OCI-LY1 (cell line): ENCODE measurements around the gene PROK2.

Source experiments
- H2AFZ ChIP-seq: fragments of 200-600 bp; sonication (generic), shearing (Covaris generic); 2 replicates; pipeline ENCODE4 v1.6.0; 2014; ENCODE audit warnings: antibody characterized with exemption, mild to moderate bottlenecking, low read length
- H3F3A ChIP-seq: fragments of 200-600 bp; sonication (generic), shearing (Covaris generic); 2 replicates; pipeline ENCODE4 v1.6.0; 2014; ENCODE audit warnings: mild to moderate bottlenecking, antibody characterized with exemption, low read length, moderate library complexity; ENCODE audit not compliant: insufficient read depth
- H3K27ac ChIP-seq: fragments of 200-600 bp; sonication (generic); 2 replicates; pipeline ENCODE4 v1.5.1; 2014; ENCODE audit warnings: low read length, mixed run types, mild to moderate bottlenecking, low read depth; ENCODE audit not compliant: poor library complexity, severe bottlenecking
- H3K27me3 ChIP-seq: fragments of 200-600 bp; sonication (generic); 2 replicates; pipeline ENCODE4 v1.6.0; 2014; ENCODE audit warnings: antibody characterized with exemption, mild to moderate bottlenecking, low read length, moderate library complexity; ENCODE audit not compliant: insufficient read depth
- H3K36me3 ChIP-seq: fragments of 200-600 bp; sonication (generic); 2 replicates; pipeline ENCODE4 v1.6.1; 2014; ENCODE audit warnings: mild to moderate bottlenecking, antibody characterized with exemption, low read length, moderate library complexity, mixed read lengths; ENCODE audit not compliant: insufficient read depth
- H3K4me1 ChIP-seq: fragments of 200-600 bp; sonication (generic); 2 replicates; pipeline ENCODE4 v1.5.1; 2014; ENCODE audit warnings: mild to moderate bottlenecking, low read length, moderate library complexity; ENCODE audit not compliant: insufficient read depth, severe bottlenecking
- H3K4me2 ChIP-seq: fragments of 200-600 bp; sonication (generic), shearing (Covaris generic); 2 replicates; pipeline ENCODE4 v1.6.1; 2014; ENCODE audit warnings: low read length
- H3K4me3 ChIP-seq: fragments of 200-600 bp; sonication (generic); 2 replicates; pipeline ENCODE4 v1.5.1; 2014; ENCODE audit warnings: low read length, low read depth, mild to moderate bottlenecking, mixed read lengths; ENCODE audit not compliant: poor library complexity, severe bottlenecking
- H3K79me2 ChIP-seq: fragments of 200-600 bp; shearing (Covaris generic); 2 replicates; pipeline ENCODE4 v1.6.1; 2016; ENCODE audit warnings: mixed run types, low read length, mixed read lengths; ENCODE audit not compliant: insufficient read depth
- H3K9ac ChIP-seq: fragments of 200-600 bp; sonication (generic), shearing (Covaris generic); 2 replicates; pipeline ENCODE4 v1.6.1; 2014; ENCODE audit warnings: mild to moderate bottlenecking, low read length, mixed read lengths
- H3K9me2 ChIP-seq: fragments of 200-600 bp; sonication (generic), shearing (Covaris generic); 2 replicates; pipeline ENCODE4 v1.6.1; 2014; ENCODE audit warnings: low read depth, mild to moderate bottlenecking, low read length, mixed read lengths
- H3K9me3 ChIP-seq: fragments of 200-600 bp; shearing (Covaris generic); 2 replicates; pipeline ENCODE4 v1.6.1; 2014; ENCODE audit warnings: low read length, mixed read lengths
- H4K20me1 ChIP-seq: fragments of 200-600 bp; sonication (generic), shearing (Covaris generic); 2 replicates; pipeline ENCODE4 v1.6.0; 2016; ENCODE audit warnings: mild to moderate bottlenecking, low read length; ENCODE audit not compliant: insufficient read depth
- EZH2 ChIP-seq: fragments of 200-600 bp; sonication (generic), shearing (Covaris generic); IDR thresholded peaks from 2 replicates; pipeline ENCODE4 v1.8.0; 2017; ENCODE audit warnings: borderline replicate concordance, mixed run types, mild to moderate bottlenecking, antibody characterized with exemption, low read length, moderate library complexity, mixed read lengths
- TF ChIP-seq, protein P1 (sequence below): fragments of 200-600 bp; sonication (generic), shearing (Covaris generic); IDR thresholded peaks from 2 replicates; pipeline ENCODE4 v1.5.1; 2017; ENCODE audit warnings: mild to moderate bottlenecking, antibody characterized with exemption, low read length, moderate library complexity, mixed read lengths

Gene PROK2

DNA sequence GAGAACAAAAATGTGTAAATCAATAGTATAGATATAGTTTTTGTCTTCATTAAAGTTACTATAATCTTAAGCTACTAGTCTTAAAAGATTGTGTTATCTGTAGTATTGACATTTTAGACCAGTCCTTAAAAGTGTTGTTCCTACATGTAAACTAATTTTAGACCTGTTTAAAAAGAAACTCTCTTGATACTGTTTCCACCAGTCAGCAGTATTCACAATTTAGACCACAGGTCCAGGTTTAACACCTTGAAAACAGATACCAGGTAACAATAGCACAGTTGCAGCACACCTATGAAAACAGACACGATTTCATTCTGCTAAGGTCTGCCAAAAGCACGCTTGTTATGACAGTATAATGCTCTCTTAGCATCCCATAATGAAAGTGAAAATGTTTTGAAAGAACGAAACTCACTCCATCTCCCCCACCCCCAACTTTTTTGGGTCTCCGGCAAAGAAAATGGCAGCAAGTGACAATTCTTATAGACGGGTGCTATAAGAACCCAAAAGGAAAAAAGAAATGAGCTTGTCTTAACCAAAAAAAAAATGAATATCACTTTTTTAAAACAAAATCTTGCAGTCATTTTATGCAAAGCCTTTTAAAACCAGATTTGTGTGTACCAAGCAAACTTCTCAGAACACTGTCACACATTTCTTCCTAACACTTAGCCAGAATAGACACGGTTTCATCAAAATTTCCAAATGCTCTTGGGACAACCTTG is 61.3 kb downstream of the PROK2 start:
- Histone ChIP-seq H3K9me3 (no peaks in the 10 kb centered on the region), H3K4me3 (no peak overlapping the region), H3K9me2 (no peaks in the 10 kb centered on the region), H3K27me3 (no peaks in the 10 kb centered on the region), H3K27ac (no peak overlapping the region), H3K36me3 (no peaks in the 10 kb centered on the region), H3K4me2 (peak overlapping the region; percentile 63), H3K9ac (no peak overlapping the region), H2AFZ (no peak overlapping the region), H3F3A (no peaks in the 10 kb centered on the region), H4K20me1 (no peaks in the 10 kb centered on the region), H3K4me1 (peaks cover 12% of the 10 kb centered on the region), H3K79me2 (no peaks in the 10 kb centered on the region)
- TF ChIP-seq EZH2: no peak
- TF ChIP-seq, protein P1, sequence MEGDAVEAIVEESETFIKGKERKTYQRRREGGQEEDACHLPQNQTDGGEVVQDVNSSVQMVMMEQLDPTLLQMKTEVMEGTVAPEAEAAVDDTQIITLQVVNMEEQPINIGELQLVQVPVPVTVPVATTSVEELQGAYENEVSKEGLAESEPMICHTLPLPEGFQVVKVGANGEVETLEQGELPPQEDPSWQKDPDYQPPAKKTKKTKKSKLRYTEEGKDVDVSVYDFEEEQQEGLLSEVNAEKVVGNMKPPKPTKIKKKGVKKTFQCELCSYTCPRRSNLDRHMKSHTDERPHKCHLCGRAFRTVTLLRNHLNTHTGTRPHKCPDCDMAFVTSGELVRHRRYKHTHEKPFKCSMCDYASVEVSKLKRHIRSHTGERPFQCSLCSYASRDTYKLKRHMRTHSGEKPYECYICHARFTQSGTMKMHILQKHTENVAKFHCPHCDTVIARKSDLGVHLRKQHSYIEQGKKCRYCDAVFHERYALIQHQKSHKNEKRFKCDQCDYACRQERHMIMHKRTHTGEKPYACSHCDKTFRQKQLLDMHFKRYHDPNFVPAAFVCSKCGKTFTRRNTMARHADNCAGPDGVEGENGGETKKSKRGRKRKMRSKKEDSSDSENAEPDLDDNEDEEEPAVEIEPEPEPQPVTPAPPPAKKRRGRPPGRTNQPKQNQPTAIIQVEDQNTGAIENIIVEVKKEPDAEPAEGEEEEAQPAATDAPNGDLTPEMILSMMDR: no peak

- H3K4me3 ChIP-seq: no peak overlapping the region
- TF ChIP-seq, protein P1: no peak
- TF ChIP-seq EZH2: no peak
- H3K9me3 ChIP-seq: no peaks in the 10 kb centered on the region
- no peaks in the 10 kb centered on the region for H3K9me2 ChIP-seq
- no peak overlapping the region for H3K27ac ChIP-seq
- no peak overlapping the region for H2AFZ ChIP-seq
- no peaks in the 10 kb centered on the region for H3K36me3 ChIP-seq
- no peaks in the 10 kb centered on the region for H3K79me2 ChIP-seq
- H3K4me1 ChIP-seq: peaks cover 12% of the 10 kb centered on the region
- H3K27me3 ChIP-seq: no peaks in the 10 kb centered on the region
- no peaks in the 10 kb centered on the region for H4K20me1 ChIP-seq
- no peak overlapping the region for H3K9ac ChIP-seq
- no peaks in the 10 kb centered on the region for H3F3A ChIP-seq
- H3K4me2 ChIP-seq: no peak overlapping the region
Measured at GRCh38 chr3:71722693-71723092, 62.3 kb downstream of the PROK2 start.
